SK-N-SH (cell line): ENCODE data around the gene DIAPH2. TPM values are rescaled to one million over a fixed set of nuclear protein-coding genes. Genes with fewer than 3 reads are reported as not detected.

Experiments used
- CTCF ChIA-PET: fragments of 300-600, 350-600 bp; formaldehyde crosslinking; extraction: SDS; loops from one replicate; lab custom pipeline; 2021; lab: Yijun Ruan, JAX
- POLR2A ChIA-PET: fragments of 350-600 bp; sonication (Branson Sonifier 250); formaldehyde crosslinking; extraction: SDS; loops from one replicate; lab custom pipeline; 2020; ENCODE audit warnings: antibody characterized with exemption, inconsistent platforms; lab: Yijun Ruan, JAX
- DNase-seq: peaks from one replicate; pipeline ENCODE4 v3.0.0; 2012
- H2AFZ ChIP-seq: fragments of 200-600 bp; sonication (generic); 2 replicates; pipeline ENCODE4 v1.8.1; 2016; ENCODE audit warnings: antibody characterized with exemption, mild to moderate bottlenecking, low read depth
- H3F3A ChIP-seq: fragments of 200-600 bp; sonication (generic); replicated peaks from 2 replicates; pipeline ENCODE3; 2016; ENCODE audit warnings: antibody characterized with exemption, mild to moderate bottlenecking; ENCODE audit not compliant: insufficient read depth
- H3K27ac ChIP-seq, 2 experiments: fragments of 200-500 bp in 1 of 2; fragments of 200-600 bp in 1 of 2; sonication (Bioruptor generic) in 1 of 2; sonication (generic), shearing (Covaris generic) in 1 of 2; 2 replicates each; pipeline versions ENCODE4 v1.5.1 to v1.6.1; 2014 to 2016; ENCODE audit warnings: low read depth in 2 of 2, inconsistent platforms in 1 of 2, low read length in 1 of 2, mild to moderate bottlenecking in 1 of 2, mixed read lengths in 1 of 2
- H3K27me3 ChIP-seq: fragments of 200-600 bp; sonication (generic), shearing (Covaris generic); 2 replicates; pipeline ENCODE4 v1.6.1; 2016; ENCODE audit warnings: mixed run types; ENCODE audit not compliant: insufficient read depth
- H3K36me3 ChIP-seq, 2 experiments: fragments of 200-500 bp in 1 of 2; fragments of 200-600 bp in 1 of 2; sonication (Bioruptor generic) in 1 of 2; sonication (generic) in 1 of 2; replicated peaks in 1 of 2; 2 replicates each; pipeline versions ENCODE3 to v1.5.1; 2014 to 2016; ENCODE audit warnings: low read length in 1 of 2, mild to moderate bottlenecking in 1 of 2; ENCODE audit not compliant: insufficient read depth in 2 of 2, control insufficient read depth in 1 of 2
- H3K4me1 ChIP-seq, 2 experiments: fragments of 200-500 bp in 1 of 2; fragments of 200-600 bp in 1 of 2; sonication (Bioruptor generic) in 1 of 2; sonication (generic), shearing (Covaris generic) in 1 of 2; 2 replicates each; pipeline versions ENCODE4 v1.5.1 to v1.6.1; 2014 to 2016; ENCODE audit warnings: low read depth in 1 of 2, low read length in 1 of 2, mixed run types in 1 of 2; ENCODE audit not compliant: insufficient read depth in 2 of 2, control insufficient read depth in 1 of 2
- H3K4me2 ChIP-seq: fragments of 200-600 bp; sonication (generic), shearing (Covaris generic); 2 replicates; pipeline ENCODE4 v1.6.1; 2017; ENCODE audit warnings: mixed run types
- H3K4me3 ChIP-seq, 2 experiments: fragments of 200-500 bp in 1 of 2; fragments of 200-600 bp in 1 of 2; sonication (Bioruptor generic) in 1 of 2; sonication (generic), shearing (Covaris generic) in 1 of 2; 2 replicates each; pipeline versions ENCODE4 v1.5.1 to v1.8.1; 2014 to 2016; ENCODE audit warnings: low read depth in 2 of 2, inconsistent platforms in 1 of 2, low read length in 1 of 2, mild to moderate bottlenecking in 1 of 2, mixed read lengths in 1 of 2, moderate library complexity in 1 of 2
- H3K79me2 ChIP-seq: fragments of 200-600 bp; sonication (generic); 2 replicates; pipeline ENCODE4 v1.8.1; 2017; ENCODE audit warnings: mild to moderate bottlenecking; ENCODE audit not compliant: insufficient read depth
- H3K9ac ChIP-seq: fragments of 200-600 bp; sonication (generic); 2 replicates; pipeline ENCODE4 v1.6.1; 2017; ENCODE audit warnings: mixed run types
- H3K9me2 ChIP-seq: fragments of 200-600 bp; sonication (generic); 2 replicates; pipeline ENCODE4 v1.6.1; 2017; ENCODE audit warnings: mixed run types
- H3K9me3 ChIP-seq: fragments of 200-600 bp; sonication (generic); 2 replicates; pipeline ENCODE4 v1.6.1; 2017; ENCODE audit warnings: mixed run types, mild to moderate bottlenecking, moderate library complexity
- H4K20me1 ChIP-seq: fragments of 200-600 bp; sonication (generic); 2 replicates; pipeline ENCODE4 v1.6.1; 2017; ENCODE audit warnings: mild to moderate bottlenecking, mixed run types; ENCODE audit not compliant: insufficient read depth
- ELF1 ChIP-seq: IDR thresholded peaks from 2 replicates; pipeline ENCODE4 v1.4.0; 2012
- EP300 ChIP-seq, 2 experiments: IDR thresholded peaks; 2 replicates each; pipeline versions ENCODE4 v1.4.0 to v1.6.1; 2012; ENCODE audit warnings: borderline replicate concordance in 1 of 2, low read depth in 1 of 2, low read length in 1 of 2
- FOSL2 ChIP-seq: IDR thresholded peaks from 2 replicates; pipeline ENCODE4 v1.4.0; 2012; ENCODE audit warnings: low read depth, mild to moderate bottlenecking, moderate library complexity, borderline replicate concordance
- FOXM1 ChIP-seq: IDR thresholded peaks from 2 replicates; pipeline ENCODE4 v1.4.0; 2012; ENCODE audit warnings: low read depth, mild to moderate bottlenecking
- GABPA ChIP-seq: IDR thresholded peaks from 2 replicates; pipeline ENCODE4 v1.4.0; 2012; ENCODE audit warnings: low read depth, mild to moderate bottlenecking
- MEF2A ChIP-seq: IDR thresholded peaks from 2 replicates; pipeline ENCODE4 v1.4.0; 2012; ENCODE audit warnings: low read depth, borderline replicate concordance
- NFIC ChIP-seq: IDR thresholded peaks from 2 replicates; pipeline ENCODE4 v1.4.0; 2012; ENCODE audit warnings: borderline replicate concordance
- PBX3 ChIP-seq: IDR thresholded peaks from 2 replicates; pipeline ENCODE4; 2012
- RCOR1 ChIP-seq: fragments of 150-350 bp; IDR thresholded peaks from 2 replicates; pipeline ENCODE4 v1.6.1; 2017; ENCODE audit warnings: antibody characterized with exemption, low read length
- SIN3A ChIP-seq: IDR thresholded peaks from 2 replicates; pipeline ENCODE4 v1.6.1; 2012; ENCODE audit warnings: low read depth, mild to moderate bottlenecking, low read length, moderate library complexity, borderline replicate concordance
- SMC3 ChIP-seq: IDR thresholded peaks from 2 replicates; pipeline ENCODE4 v1.6.1; 2012; ENCODE audit warnings: low read depth, low read length, improper control_type of control experiment
- TCF12 ChIP-seq: IDR thresholded peaks from 2 replicates; pipeline ENCODE4 v1.4.0; 2012
- WGBS: methylation state at CpG from one replicate; pipeline ENCODE4 v1.1.6; 2017; ENCODE audit warnings: low lambda C conversion rate; 5-methylcytosine and 5-hydroxymethylcytosine counted together
- polyA plus RNA-seq, 3 experiments: library from polyadenylated mRNA; depleted of rRNA; stranded (reverse); fragments of >200 nt; gene quantifications; 2 replicates each; pipeline ENCODE4 v1.2.3, GENCODE V29; 2012
- TF ChIP-seq, protein P1 (sequence below): IDR thresholded peaks from 2 replicates; pipeline ENCODE4 v1.6.1; 2012; ENCODE audit warnings: mild to moderate bottlenecking, low read depth, low read length, moderate library complexity
- TF ChIP-seq, protein P2 (sequence below): fragments of 200-600 bp; sonication (generic); IDR thresholded peaks from 2 replicates; pipeline ENCODE4 v1.6.1; 2017; ENCODE audit warnings: antibody characterized with exemption, mild to moderate bottlenecking, moderate library complexity
- TF ChIP-seq, protein P3 (sequence below): fragments of 150-350 bp; IDR thresholded peaks from 2 replicates; pipeline ENCODE4 v1.6.1; 2017; ENCODE audit warnings: antibody characterized with exemption, low read length, low read depth, borderline replicate concordance

DIAPH2 gene
- polyA plus RNA-seq, 1 of the 3 experiments (the other 2 are of a cell fraction): 1.1 TPM

DNA sequence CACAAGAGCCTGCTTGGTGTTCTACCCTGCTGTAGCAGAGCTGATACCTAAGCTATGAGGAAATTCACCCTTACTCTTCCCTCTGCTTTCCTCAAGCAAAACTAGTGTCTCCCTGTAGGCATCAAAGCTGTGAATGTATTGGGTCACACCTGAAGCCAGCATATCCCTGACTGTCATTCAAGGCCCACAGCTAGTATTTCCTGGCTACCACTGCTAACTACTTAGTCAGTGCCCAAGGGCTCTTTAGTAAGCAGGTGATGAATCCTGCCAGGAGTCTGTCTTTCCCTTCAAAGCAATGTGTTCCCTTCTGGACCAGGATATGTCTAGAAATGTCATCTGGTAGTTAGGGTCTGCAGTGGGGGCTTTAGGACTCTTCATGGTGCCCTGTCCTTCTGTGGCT, 324.7 kb downstream of the DIAPH2 start (continued):
- TF ChIP-seq, protein P1, sequence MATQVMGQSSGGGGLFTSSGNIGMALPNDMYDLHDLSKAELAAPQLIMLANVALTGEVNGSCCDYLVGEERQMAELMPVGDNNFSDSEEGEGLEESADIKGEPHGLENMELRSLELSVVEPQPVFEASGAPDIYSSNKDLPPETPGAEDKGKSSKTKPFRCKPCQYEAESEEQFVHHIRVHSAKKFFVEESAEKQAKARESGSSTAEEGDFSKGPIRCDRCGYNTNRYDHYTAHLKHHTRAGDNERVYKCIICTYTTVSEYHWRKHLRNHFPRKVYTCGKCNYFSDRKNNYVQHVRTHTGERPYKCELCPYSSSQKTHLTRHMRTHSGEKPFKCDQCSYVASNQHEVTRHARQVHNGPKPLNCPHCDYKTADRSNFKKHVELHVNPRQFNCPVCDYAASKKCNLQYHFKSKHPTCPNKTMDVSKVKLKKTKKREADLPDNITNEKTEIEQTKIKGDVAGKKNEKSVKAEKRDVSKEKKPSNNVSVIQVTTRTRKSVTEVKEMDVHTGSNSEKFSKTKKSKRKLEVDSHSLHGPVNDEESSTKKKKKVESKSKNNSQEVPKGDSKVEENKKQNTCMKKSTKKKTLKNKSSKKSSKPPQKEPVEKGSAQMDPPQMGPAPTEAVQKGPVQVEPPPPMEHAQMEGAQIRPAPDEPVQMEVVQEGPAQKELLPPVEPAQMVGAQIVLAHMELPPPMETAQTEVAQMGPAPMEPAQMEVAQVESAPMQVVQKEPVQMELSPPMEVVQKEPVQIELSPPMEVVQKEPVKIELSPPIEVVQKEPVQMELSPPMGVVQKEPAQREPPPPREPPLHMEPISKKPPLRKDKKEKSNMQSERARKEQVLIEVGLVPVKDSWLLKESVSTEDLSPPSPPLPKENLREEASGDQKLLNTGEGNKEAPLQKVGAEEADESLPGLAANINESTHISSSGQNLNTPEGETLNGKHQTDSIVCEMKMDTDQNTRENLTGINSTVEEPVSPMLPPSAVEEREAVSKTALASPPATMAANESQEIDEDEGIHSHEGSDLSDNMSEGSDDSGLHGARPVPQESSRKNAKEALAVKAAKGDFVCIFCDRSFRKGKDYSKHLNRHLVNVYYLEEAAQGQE: no peak
- TF ChIP-seq SIN3A (no peak), FOXM1 (no peak), EP300 (IDR thresholded peaks at IDR 0.05; ENCODE audit: borderline replicate concordance in 1 of 2, low read depth in 1 of 2, low read length in 1 of 2) (no peak), SMC3 (no peak), ELF1 (no peak), NFIC (no peak)

DNA sequence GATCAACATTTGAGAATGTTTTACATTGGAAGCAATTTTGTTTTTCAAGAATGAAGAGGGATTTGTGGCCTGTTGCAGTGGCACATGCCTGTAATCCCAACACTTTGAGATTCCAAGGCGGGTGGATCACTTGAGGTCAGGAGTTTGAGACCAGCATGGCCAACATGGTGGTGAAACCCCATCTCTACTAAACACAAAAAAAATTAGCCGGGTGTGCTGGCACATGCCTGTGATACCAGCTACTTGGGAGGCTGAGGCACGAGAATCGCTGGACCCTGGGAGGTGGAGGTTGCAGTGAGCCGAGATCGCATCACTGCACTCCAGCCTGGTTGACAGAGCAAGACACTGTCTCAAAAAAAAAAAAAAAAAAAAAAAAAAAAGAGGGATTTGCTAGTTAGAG, 326.9 kb downstream of the DIAPH2 start:
- ChIA-PET CTCF (no interaction called here), POLR2A (no interaction called here)
- no peak overlapping the region for H3K27ac ChIP-seq
- no peaks in the 10 kb centered on the region for H3K36me3 ChIP-seq
- H3K4me2 ChIP-seq: no peak overlapping the region
- TF ChIP-seq, protein P2, sequence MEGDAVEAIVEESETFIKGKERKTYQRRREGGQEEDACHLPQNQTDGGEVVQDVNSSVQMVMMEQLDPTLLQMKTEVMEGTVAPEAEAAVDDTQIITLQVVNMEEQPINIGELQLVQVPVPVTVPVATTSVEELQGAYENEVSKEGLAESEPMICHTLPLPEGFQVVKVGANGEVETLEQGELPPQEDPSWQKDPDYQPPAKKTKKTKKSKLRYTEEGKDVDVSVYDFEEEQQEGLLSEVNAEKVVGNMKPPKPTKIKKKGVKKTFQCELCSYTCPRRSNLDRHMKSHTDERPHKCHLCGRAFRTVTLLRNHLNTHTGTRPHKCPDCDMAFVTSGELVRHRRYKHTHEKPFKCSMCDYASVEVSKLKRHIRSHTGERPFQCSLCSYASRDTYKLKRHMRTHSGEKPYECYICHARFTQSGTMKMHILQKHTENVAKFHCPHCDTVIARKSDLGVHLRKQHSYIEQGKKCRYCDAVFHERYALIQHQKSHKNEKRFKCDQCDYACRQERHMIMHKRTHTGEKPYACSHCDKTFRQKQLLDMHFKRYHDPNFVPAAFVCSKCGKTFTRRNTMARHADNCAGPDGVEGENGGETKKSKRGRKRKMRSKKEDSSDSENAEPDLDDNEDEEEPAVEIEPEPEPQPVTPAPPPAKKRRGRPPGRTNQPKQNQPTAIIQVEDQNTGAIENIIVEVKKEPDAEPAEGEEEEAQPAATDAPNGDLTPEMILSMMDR: no peak
- TF ChIP-seq FOSL2 (no peak), RCOR1 (no peak), MEF2A (no peak), TCF12 (no peak), PBX3 (no peak), EP300 (IDR thresholded peaks at IDR 0.05; ENCODE audit: borderline replicate concordance in 1 of 2, low read depth in 1 of 2, low read length in 1 of 2) (no peak), GABPA (no peak)
- TF ChIP-seq, protein P3, sequence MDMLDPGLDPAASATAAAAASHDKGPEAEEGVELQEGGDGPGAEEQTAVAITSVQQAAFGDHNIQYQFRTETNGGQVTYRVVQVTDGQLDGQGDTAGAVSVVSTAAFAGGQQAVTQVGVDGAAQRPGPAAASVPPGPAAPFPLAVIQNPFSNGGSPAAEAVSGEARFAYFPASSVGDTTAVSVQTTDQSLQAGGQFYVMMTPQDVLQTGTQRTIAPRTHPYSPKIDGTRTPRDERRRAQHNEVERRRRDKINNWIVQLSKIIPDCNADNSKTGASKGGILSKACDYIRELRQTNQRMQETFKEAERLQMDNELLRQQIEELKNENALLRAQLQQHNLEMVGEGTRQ: no peak
- TF ChIP-seq, all 33 proteins: peak for 0
- Histone ChIP-seq H3K4me1 (no peaks in the 10 kb centered on the region), H4K20me1 (no peaks in the 10 kb centered on the region), H3K4me3 (no peak overlapping the region), H3F3A (no peaks in the 10 kb centered on the region), H2AFZ (no peak overlapping the region), H3K79me2 (no peaks in the 10 kb centered on the region), H3K9me2 (no peaks in the 10 kb centered on the region), H3K9ac (no peak overlapping the region), H3K9me3 (no peaks in the 10 kb centered on the region), H3K27me3 (no peaks in the 10 kb centered on the region)
- no peak for DNase-seq
- 57% methylated on average over 6 of the region's 6 CpGs for WGBS
